Mesenchymal stem cell (in vitro differentiated cells and primary cell): ENCODE results near the gene DOCK6.

Experiments
- DNase-seq: peaks from one replicate; pipeline ENCODE4 v3.0.0-alpha.2; 2013
- H2AFZ ChIP-seq: one replicate; pipeline ENCODE4 v1.6.1; 2013; ENCODE audit warnings: low read depth, mild to moderate bottlenecking, control low read depth, inconsistent platforms, low read length, moderate library complexity
- H2AK5ac ChIP-seq: 2 replicates; pipeline ENCODE4 v1.6.1; 2013; ENCODE audit warnings: low read length, moderate library complexity, mild to moderate bottlenecking, inconsistent platforms; ENCODE audit not compliant: severe bottlenecking
- H2BK120ac ChIP-seq: one replicate; pipeline ENCODE4 v1.6.1; 2013; ENCODE audit warnings: low read depth, mild to moderate bottlenecking, inconsistent platforms, low read length, moderate library complexity
- H2BK12ac ChIP-seq, 2 experiments: one replicate each; pipeline ENCODE4 v1.6.1; 2013; ENCODE audit warnings: inconsistent platforms in 2 of 2, low read length in 2 of 2, mild to moderate bottlenecking in 2 of 2, moderate library complexity in 2 of 2, control low read depth in 1 of 2
- H2BK15ac ChIP-seq: one replicate; pipeline ENCODE4 v1.6.1; 2013; ENCODE audit warnings: mild to moderate bottlenecking, low read depth, inconsistent platforms; ENCODE audit not compliant: poor library complexity, severe bottlenecking
- H2BK5ac ChIP-seq: 2 replicates; pipeline ENCODE4 v1.6.1; 2013; ENCODE audit warnings: low read depth, mild to moderate bottlenecking, low read length, control low read depth, inconsistent platforms; ENCODE audit not compliant: poor library complexity, severe bottlenecking
- H3K14ac ChIP-seq, 2 experiments: one replicate each; pipeline ENCODE4 v1.6.1; 2013; ENCODE audit warnings: inconsistent platforms in 2 of 2, low read length in 2 of 2, control low read depth in 1 of 2, mild to moderate bottlenecking in 1 of 2, moderate library complexity in 1 of 2
- H3K18ac ChIP-seq, 2 experiments: one replicate each; pipeline ENCODE4 v1.6.1; 2013; ENCODE audit warnings: inconsistent platforms in 2 of 2, low read length in 2 of 2, control low read depth in 1 of 2, low read depth in 1 of 2, mild to moderate bottlenecking in 1 of 2
- H3K23ac ChIP-seq, 2 experiments: one replicate each; pipeline ENCODE4 v1.6.1; 2013; ENCODE audit warnings: inconsistent platforms in 2 of 2, low read length in 2 of 2, mild to moderate bottlenecking in 2 of 2, moderate library complexity in 2 of 2, control low read depth in 1 of 2
- H3K27ac ChIP-seq: 2 replicates; pipeline ENCODE4 v1.5.1; 2013; ENCODE audit warnings: mild to moderate bottlenecking, moderate library complexity, low read length, control low read depth, inconsistent platforms; ENCODE audit not compliant: poor library complexity, severe bottlenecking
- H3K27me3 ChIP-seq, 2 experiments: 2 replicates each; pipeline versions ENCODE4 v1.6.1 to v1.7.0; 2013; ENCODE audit warnings: low read length in 2 of 2, mild to moderate bottlenecking in 2 of 2, moderate library complexity in 2 of 2, control low read depth in 1 of 2, inconsistent platforms in 1 of 2; ENCODE audit not compliant: control insufficient read depth in 1 of 2, insufficient read depth in 1 of 2
- H3K36me3 ChIP-seq, 2 experiments: 2 replicates each; pipeline versions ENCODE4 v1.6.1 to v1.7.0; 2013; ENCODE audit warnings: low read length in 2 of 2, control low read depth in 1 of 2, inconsistent platforms in 1 of 2, low read depth in 1 of 2, mild to moderate bottlenecking in 1 of 2; ENCODE audit not compliant: insufficient read depth in 2 of 2, control insufficient read depth in 1 of 2
- H3K4ac ChIP-seq, 2 experiments: one replicate each; pipeline ENCODE4 v1.6.1; 2013; ENCODE audit warnings: inconsistent platforms in 2 of 2, low read length in 2 of 2, mild to moderate bottlenecking in 2 of 2, moderate library complexity in 2 of 2, control low read depth in 1 of 2, low read depth in 1 of 2
- H3K4me1 ChIP-seq: 2 replicates; pipeline ENCODE4 v1.6.1; 2013; ENCODE audit warnings: low read depth, low read length, control low read depth; ENCODE audit not compliant: control insufficient read depth, insufficient read depth
- H3K4me2 ChIP-seq: 2 replicates; pipeline ENCODE4 v1.6.1; 2013; ENCODE audit warnings: low read length, mild to moderate bottlenecking, inconsistent platforms; ENCODE audit not compliant: poor library complexity, severe bottlenecking
- H3K4me3 ChIP-seq, 2 experiments: 2 replicates each; pipeline versions ENCODE4 v1.5.1 to v1.7.0; 2013; ENCODE audit warnings: low read length in 2 of 2, mild to moderate bottlenecking in 2 of 2, control low read depth in 1 of 2, low read depth in 1 of 2; ENCODE audit not compliant: insufficient read depth in 1 of 2
- H3K79me1 ChIP-seq: replicated peaks from 2 replicates; pipeline ENCODE4 v1.6.1; 2013; ENCODE audit warnings: mild to moderate bottlenecking, control low read depth, low read length, inconsistent platforms; ENCODE audit not compliant: poor library complexity, severe bottlenecking
- H3K9ac ChIP-seq: 2 replicates; pipeline ENCODE4 v1.7.0; 2013; ENCODE audit warnings: mild to moderate bottlenecking, low read length, moderate library complexity
- H3K9me3 ChIP-seq: 2 replicates; pipeline ENCODE4 v1.7.0; 2013; ENCODE audit warnings: mild to moderate bottlenecking, low read length; ENCODE audit not compliant: control insufficient read depth
- H4K8ac ChIP-seq: one replicate; pipeline ENCODE4 v1.6.1; 2013; ENCODE audit warnings: inconsistent platforms, mild to moderate bottlenecking, low read length, moderate library complexity
- H4K91ac ChIP-seq: one replicate; pipeline ENCODE4 v1.6.1; 2013; ENCODE audit warnings: mild to moderate bottlenecking, low read length, inconsistent platforms
- WGBS: methylation state at CpG from one replicate; pipeline ENCODE4 v1.1.7; 2013; ENCODE audit warnings: mixed read lengths; 5-methylcytosine and 5-hydroxymethylcytosine counted together

The DOCK6 gene

DNA sequence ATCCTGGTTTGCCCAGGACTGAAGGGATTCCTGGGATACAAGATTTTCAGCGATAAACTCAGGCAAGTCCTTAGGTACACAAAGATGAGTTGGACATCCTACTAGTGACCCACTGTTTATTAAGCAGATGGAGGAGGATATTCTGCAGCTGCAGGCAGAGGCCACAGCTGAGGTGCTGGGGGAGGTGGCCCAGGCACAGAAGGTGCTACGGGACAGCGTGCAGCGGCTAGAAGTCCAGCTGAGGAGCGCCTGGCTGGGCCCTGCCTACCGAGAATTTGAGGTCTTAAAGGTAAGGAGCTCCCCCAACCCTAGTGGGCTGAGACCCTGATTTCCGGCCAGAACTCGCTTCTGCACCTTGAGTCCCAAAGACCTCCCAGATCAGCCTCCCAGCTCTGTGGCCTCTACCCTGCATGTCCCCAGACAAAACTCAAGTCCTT lies 22.3 kb downstream of the DOCK6 start:
- H3K18ac ChIP-seq = no peak overlapping the region
- no peak overlapping the region for H4K8ac ChIP-seq
- H3K4ac ChIP-seq = no peak overlapping the region
- H3K27me3 ChIP-seq = no peaks in the 10 kb centered on the region
- H2BK120ac ChIP-seq = no peak overlapping the region
- H2BK5ac ChIP-seq = no peak overlapping the region
- H3K4me3 ChIP-seq = no peak overlapping the region
- peaks cover 4% of the 10 kb centered on the region for H3K9me3 ChIP-seq
- no peak overlapping the region for H3K14ac ChIP-seq
- WGBS = over 99% methylated on average over 8 of the region's 8 CpGs
- no peak overlapping the region for H2AK5ac ChIP-seq
- no peak overlapping the region for H2AFZ ChIP-seq
- no peak overlapping the region for H3K9ac ChIP-seq
- H3K36me3 ChIP-seq = peaks cover 52 to 72% of the 10 kb centered on the region in 2 experiments
- no peak overlapping the region for H2BK15ac ChIP-seq
- no peak for DNase-seq
- no peak overlapping the region for H3K23ac ChIP-seq
- peaks cover 8% of the 10 kb centered on the region for H3K4me1 ChIP-seq
- H3K27ac ChIP-seq = no peak overlapping the region
- H3K4me2 ChIP-seq = no peak overlapping the region
- H2BK12ac ChIP-seq = no peak overlapping the region
- H3K79me1 ChIP-seq = no peaks in the 10 kb centered on the region
- no peak overlapping the region for H4K91ac ChIP-seq

DNA sequence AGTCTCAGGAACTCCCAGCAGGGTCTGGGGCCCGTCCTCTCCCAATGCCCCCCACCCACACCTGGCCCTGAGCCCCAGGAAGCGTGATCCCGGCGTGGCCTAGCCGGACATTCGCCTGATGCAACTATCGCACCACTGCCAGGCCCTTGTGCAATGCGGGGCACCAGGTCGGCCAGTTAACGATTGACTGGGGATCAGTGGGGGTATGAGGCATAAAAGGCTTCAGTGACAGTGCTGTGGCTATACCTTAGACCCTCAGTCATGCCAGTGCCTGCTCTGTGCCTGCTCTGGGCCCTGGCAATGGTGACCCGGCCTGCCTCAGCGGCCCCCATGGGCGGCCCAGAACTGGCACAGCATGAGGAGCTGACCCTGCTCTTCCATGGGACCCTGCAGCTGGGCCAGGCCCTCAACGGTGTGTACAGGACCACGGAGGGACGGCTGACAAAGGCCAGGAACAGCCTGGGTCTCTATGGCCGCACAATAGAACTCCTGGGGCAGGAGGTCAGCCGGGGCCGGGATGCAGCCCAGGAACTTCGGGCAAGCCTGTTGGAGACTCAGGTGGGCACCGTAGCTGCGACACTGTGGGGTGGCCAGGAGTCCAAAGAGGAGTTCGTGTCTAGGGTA lies 22.8 kb downstream of the DOCK6 start, which contains the start of gene ANGPTL8:
Gene ANGPTL8 (plus strand): TSS at position 243 of the 624 bp plus-strand sequence. CDS start 19 bp downstream, at position 262.
- Histone ChIP-seq H3K4me2 (no peak within 1 kb of the TSS), H2BK5ac (no peak within 1 kb of the TSS), H3K18ac (no peak within 1 kb of the TSS), H3K4ac (no peak within 1 kb of the TSS), H3K9ac (no peak within 1 kb of the TSS), H3K27ac (no peak within 1 kb of the TSS), H4K8ac (no peak within 1 kb of the TSS), H3K23ac (no peak within 1 kb of the TSS), H2AFZ (no peak within 1 kb of the TSS), H3K4me1 (peaks cover 8% of the 10 kb centered on the region), H2BK12ac (no peak within 1 kb of the TSS), H2BK15ac (no peak within 1 kb of the TSS), H3K9me3 (peaks cover 4% of the 10 kb centered on the region), H3K79me1 (no peaks in the 10 kb centered on the region), H3K36me3 (peaks cover 49 to 69% of the 10 kb centered on the region in 2 experiments), H4K91ac (no peak within 1 kb of the TSS), H2AK5ac (no peak within 1 kb of the TSS), H3K14ac (no peak within 1 kb of the TSS), H2BK120ac (no peak within 1 kb of the TSS), H3K4me3 (no peak within 1 kb of the TSS), H3K27me3 (no peaks in the 10 kb centered on the region)
- WGBS = 94% methylated on average over 22 of the region's 23 CpGs
- no peak for DNase-seq

DNA sequence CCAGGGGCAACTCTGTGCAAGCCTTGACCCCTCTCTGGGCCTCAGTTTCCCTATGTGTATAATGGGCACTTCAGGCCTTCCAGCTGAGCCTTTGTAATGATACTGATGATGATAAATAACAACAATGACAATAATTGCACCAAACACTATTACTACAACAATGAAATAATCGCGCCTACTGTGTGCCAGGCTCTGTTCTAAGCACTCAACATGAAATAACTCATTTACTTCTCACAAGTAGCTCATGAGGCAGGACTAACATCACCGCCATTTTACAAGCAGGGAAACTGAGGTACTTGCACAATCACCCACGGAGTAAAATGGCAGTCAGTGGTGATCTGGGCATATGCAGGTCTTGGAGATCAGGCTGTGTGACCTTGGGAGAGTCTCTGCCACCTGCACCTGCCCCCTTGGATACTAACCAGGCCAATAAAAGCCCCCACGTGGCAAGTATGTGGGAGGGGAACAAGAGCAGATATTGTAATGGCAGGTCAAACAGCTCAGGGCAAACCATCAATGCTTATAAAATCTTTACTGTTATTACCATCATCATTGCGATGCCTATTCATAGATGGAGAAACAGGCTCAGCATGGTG lies 23.4 kb downstream of the DOCK6 start:
- Histone ChIP-seq H4K8ac (no peak overlapping the region), H3K4ac (no peak overlapping the region), H3K18ac (no peak overlapping the region), H2BK15ac (no peak overlapping the region), H3K14ac (no peak overlapping the region), H3K4me1 (peaks cover 8% of the 10 kb centered on the region), H3K9me3 (peaks cover 4% of the 10 kb centered on the region), H3K36me3 (peaks cover 49 to 68% of the 10 kb centered on the region in 2 experiments), H3K27me3 (no peaks in the 10 kb centered on the region), H2AK5ac (no peak overlapping the region), H3K23ac (no peak overlapping the region), H3K4me2 (no peak overlapping the region), H3K4me3 (no peak overlapping the region), H2BK120ac (no peak overlapping the region), H2AFZ (no peak overlapping the region), H3K79me1 (no peaks in the 10 kb centered on the region), H3K27ac (no peak overlapping the region), H4K91ac (no peak overlapping the region), H2BK12ac (no peak overlapping the region), H3K9ac (no peak overlapping the region), H2BK5ac (no peak overlapping the region)
- 95% methylated on average over 6 of the region's 6 CpGs for WGBS
- DNase-seq = no peak

DNA sequence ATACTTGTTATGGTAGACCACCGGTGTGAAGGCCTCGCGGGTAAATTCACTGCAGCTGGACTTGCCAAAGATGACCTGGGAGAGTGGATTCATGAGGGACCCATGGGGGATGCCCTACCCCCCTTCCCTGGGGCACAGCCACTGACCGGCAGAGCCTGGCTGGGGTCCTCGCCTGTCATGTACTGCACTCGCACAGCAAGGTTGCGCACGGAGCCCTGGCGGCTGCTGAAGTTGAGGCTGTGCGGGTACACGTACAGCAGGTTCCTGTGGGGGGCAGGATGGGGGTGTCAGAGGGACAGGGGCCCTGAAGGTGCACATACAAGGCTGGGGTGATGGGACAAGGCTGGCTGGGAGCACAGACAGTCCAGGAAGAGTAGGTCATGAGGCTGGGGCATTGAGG lies 24.3 kb downstream of the DOCK6 start:
- no peak overlapping the region for H4K8ac ChIP-seq
- H3K4me2 ChIP-seq = no peak overlapping the region
- H3K9ac ChIP-seq = no peak overlapping the region
- no peak overlapping the region for H2BK5ac ChIP-seq
- peaks cover 4% of the 10 kb centered on the region for H3K4me1 ChIP-seq
- DNase-seq = no peak
- no peak overlapping the region for H3K14ac ChIP-seq
- H2AFZ ChIP-seq = no peak overlapping the region
- H3K23ac ChIP-seq = no peak overlapping the region
- H3K79me1 ChIP-seq = no peaks in the 10 kb centered on the region
- H4K91ac ChIP-seq = peak overlapping the region; percentile 53
- no peak overlapping the region for H2BK120ac ChIP-seq
- H3K9me3 ChIP-seq = peaks cover 4% of the 10 kb centered on the region
- peaks cover 48 to 66% of the 10 kb centered on the region in 2 experiments for H3K36me3 ChIP-seq
- H2AK5ac ChIP-seq = no peak overlapping the region
- H2BK12ac ChIP-seq = no peak overlapping the region
- H3K27me3 ChIP-seq = no peaks in the 10 kb centered on the region
- WGBS = 96% methylated on average over 11 of the region's 11 CpGs
- H3K4me3 ChIP-seq = no peak overlapping the region
- no peak overlapping the region for H3K4ac ChIP-seq
- no peak overlapping the region for H3K18ac ChIP-seq
- no peak overlapping the region for H3K27ac ChIP-seq
- no peak overlapping the region for H2BK15ac ChIP-seq
